Adrenal gland (tissue), 12 donors: Measurements from ENCODE around the gene SLC1A7. TPM values are rescaled to one million over a fixed set of nuclear protein-coding genes. Genes with fewer than 3 reads are reported as not detected.

Source experiments
- DNase-seq, 7 donors: peaks; one replicate each; pipeline ENCODE4 v3.0.0-alpha.2; 2019 to 2020
- H3K27ac ChIP-seq, 5 donors: fragments of 200-600 bp; sonication (generic) in 4 of 5; 1 replicate in 3 of 5; 2 replicates in 2 of 5; pipeline versions ENCODE4 v1.5.1 to v1.8.0; 2016 to 2020; ENCODE audit warnings: mild to moderate bottlenecking in 1 of 5
- H3K27me3 ChIP-seq: fragments of 200-600 bp; 2 replicates; pipeline ENCODE4 v1.8.0; 2021
- H3K36me3 ChIP-seq, 2 donors: fragments of 200-600 bp; replicated peaks in 1 of 2; 1 replicate in 1 of 2; 2 replicates in 1 of 2; pipeline versions ENCODE4 v1.5.1 to v1.8.0; 2018 to 2022
- H3K4me1 ChIP-seq, 2 donors: fragments of 200-600 bp; replicated peaks in 1 of 2; 1 replicate in 1 of 2; 2 replicates in 1 of 2; pipeline versions ENCODE4 v1.5.1 to v1.8.0; 2018 to 2021
- H3K4me3 ChIP-seq, 4 donors: fragments of 200-600 bp; sonication (generic) in 3 of 4; one replicate each; pipeline ENCODE4 v1.5.1; 2016 to 2018
- H3K9me3 ChIP-seq, 3 donors: fragments of 200-600 bp; sonication (generic) in 1 of 3; replicated peaks in 1 of 3; 1 replicate in 2 of 3; 2 replicates in 1 of 3; pipeline versions ENCODE4 v1.5.1 to v1.8.0; 2016 to 2021
- POLR2A ChIP-seq, 2 donors: fragments of 450-650 bp; IDR thresholded peaks; one replicate each; pipeline ENCODE4 v1.6.1; 2017; ENCODE audit warnings: antibody characterized with exemption in 2 of 2, mild to moderate bottlenecking in 2 of 2, moderate library complexity in 1 of 2
- WGBS, 4 donors: extraction: QIAGEN DNeasy Blood & Tissue Kit in 2 of 4; methylation state at CpG; one replicate each; pipeline versions ENCODE4 v1.1.5 to v1.1.7; 2013 to 2017; 5-methylcytosine and 5-hydroxymethylcytosine counted together
- intact Hi-C, 2 donors: fragments of 100-400 bp; cut with DNase I; formaldehyde crosslinking; loops; one replicate each; pipeline versions ENCODE4 v1.14.1 to v1.15.0; 2022 to 2023
- polyA plus RNA-seq, 3 donors: library from polyadenylated mRNA; stranded (reverse); fragments of 200-250 nt in 2 of 3; fragments of 350-450 nt in 1 of 3; fragmentation: Illumina TruSeq in 1 of 3; extraction: RNeasy Lipid Tissue Mini Kit (QIAGEN cat#74804) in 1 of 3; gene quantifications; one replicate each; pipeline ENCODE4 v1.2.3, GENCODE V29; 2013 to 2014
- total RNA-seq, 9 donors: library from RNA; depleted of rRNA in 4 of 9; stranded (reverse); fragments of >200 nt in 4 of 9; fragments of 120-200 nt in 1 of 9; fragmentation: NEBNext Ultra II Directional in 1 of 9; extraction: Animal tissue kit (Norgen Biotek cat#: 25700) in 1 of 9; gene quantifications; one replicate each; pipeline versions ENCODE4 v1.1.0 to v1.2.4, GENCODE V29; 2013 to 2023
- TF ChIP-seq, protein P1 (sequence below), 6 experiments: fragments of 450-650 bp in 4 of 6; fragments of 200-600 bp in 2 of 6; sonication (generic) in 1 of 6; IDR thresholded peaks; 1 replicate in 5 of 6; 2 replicates in 1 of 6; pipeline versions ENCODE4 v1.5.1 to v1.8.0; 2016 to 2021; ENCODE audit warnings: antibody characterized with exemption in 6 of 6, mild to moderate bottlenecking in 2 of 6, moderate library complexity in 1 of 6
- donor health status: healthy with polysubstance abuse.
- donor health status: Bipolar disorder and iron deficiency.
- donor health status: DM: yes; HTN: yes; CAD: no.
- donor health status: DM: no; HTN: no; CAD: no.
- donor health status: DM: no; HTN: no; CAD: no.
- donor health status: DM: yes; HTN: yes; CAD: no.

SLC1A7 gene
- total and polyA plus RNA-seq, 12 donors = 0.05 to 1.6 (median 0.17) TPM; not detected in 7

DNA sequence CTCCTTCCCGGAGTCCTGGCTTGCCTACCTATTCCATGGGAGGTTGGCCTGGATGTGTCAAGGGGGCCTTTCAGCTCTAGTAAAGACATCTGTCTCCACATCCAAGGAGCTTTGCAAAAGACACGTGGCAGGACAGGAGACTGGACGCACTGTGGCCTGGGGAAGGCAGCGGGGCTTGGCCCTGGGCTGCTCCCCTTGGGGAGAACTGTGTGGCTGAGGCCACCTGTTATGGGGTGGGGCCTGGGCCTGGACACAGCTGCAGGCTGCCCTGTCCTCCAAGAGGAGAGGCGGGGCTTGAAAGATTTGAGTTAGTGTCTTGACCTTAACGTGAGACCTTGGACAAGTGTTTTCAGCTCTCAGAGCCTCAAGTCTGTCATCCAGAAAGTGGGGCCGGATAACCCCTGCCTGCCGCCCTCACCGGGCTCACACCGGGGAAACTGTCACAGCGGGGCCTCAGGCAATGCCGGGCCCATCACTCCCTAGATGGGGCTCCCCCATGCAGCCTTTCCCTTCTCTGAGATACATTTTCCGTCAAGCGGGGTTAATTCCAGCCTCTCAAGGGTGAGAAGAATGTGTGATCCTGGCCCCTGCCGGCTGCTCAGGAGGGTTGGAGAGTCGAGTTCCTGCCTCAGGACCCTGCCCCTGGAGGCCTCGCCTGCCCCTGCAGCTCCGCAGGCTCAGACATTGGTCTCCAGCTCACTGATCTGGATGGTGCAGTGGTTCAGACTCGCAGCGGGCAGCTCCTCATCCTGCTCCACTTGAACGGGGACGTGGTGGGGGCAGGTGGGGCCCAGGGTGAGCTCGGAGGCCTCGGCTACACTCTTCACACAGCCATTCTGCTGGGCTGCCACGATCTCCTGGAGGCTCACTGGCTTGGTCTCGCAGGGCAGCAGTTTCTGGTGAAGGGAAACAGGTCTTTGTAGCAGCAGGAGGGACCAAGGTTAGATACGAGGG, 54.8 kb downstream of the SLC1A7 start:
- no peak for DNase-seq
- intact Hi-C loops = no loop called here
- H3K4me3 ChIP-seq = no peak overlapping the region
- H3K27me3 ChIP-seq = no peaks in the 10 kb centered on the region
- no peaks in the 10 kb centered on the region for H3K4me1 ChIP-seq
- H3K36me3 ChIP-seq = no peaks in the 10 kb centered on the region
- WGBS, 4 donors = 88 to 90% (median 89%) methylated on average over 19 to 27 of the region's 27 CpGs
- TF ChIP-seq, protein P1, sequence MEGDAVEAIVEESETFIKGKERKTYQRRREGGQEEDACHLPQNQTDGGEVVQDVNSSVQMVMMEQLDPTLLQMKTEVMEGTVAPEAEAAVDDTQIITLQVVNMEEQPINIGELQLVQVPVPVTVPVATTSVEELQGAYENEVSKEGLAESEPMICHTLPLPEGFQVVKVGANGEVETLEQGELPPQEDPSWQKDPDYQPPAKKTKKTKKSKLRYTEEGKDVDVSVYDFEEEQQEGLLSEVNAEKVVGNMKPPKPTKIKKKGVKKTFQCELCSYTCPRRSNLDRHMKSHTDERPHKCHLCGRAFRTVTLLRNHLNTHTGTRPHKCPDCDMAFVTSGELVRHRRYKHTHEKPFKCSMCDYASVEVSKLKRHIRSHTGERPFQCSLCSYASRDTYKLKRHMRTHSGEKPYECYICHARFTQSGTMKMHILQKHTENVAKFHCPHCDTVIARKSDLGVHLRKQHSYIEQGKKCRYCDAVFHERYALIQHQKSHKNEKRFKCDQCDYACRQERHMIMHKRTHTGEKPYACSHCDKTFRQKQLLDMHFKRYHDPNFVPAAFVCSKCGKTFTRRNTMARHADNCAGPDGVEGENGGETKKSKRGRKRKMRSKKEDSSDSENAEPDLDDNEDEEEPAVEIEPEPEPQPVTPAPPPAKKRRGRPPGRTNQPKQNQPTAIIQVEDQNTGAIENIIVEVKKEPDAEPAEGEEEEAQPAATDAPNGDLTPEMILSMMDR (IDR thresholded peaks at IDR 0.05) = no peak
- no peak for TF ChIP-seq POLR2A (IDR thresholded peaks at IDR 0.05)
- H3K27ac ChIP-seq = no peak overlapping the region
- H3K9me3 ChIP-seq = no peaks in the 10 kb centered on the region

DNA sequence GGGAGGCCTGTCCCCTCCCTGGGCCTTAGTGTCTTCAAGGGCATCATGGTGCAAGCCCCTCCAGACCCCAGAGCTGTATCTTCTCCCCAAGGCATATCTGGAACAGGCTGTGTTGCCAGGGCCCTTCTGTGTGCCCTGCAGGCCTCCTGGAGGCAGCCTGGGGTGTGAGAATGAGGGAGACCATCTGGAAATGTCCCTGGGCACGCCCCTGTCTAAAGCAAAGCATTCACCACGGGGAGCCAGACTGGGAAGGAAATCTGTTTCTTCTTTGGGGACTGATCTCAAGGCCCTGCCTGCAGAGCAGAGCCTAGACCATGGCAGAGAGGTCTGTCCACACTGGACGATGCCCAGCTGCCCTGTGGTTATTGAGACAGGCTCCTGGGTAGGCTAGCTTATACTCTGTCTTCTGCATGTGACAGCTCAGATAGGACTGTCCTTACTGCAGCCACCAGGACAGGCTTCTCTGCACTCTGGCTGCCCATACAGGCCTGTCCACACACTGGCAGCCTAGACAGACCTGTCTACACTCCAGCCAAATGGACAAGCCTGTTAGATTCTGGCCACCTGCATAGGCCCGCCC, 55.9 kb downstream of the SLC1A7 start:
- no peak for TF ChIP-seq POLR2A (IDR thresholded peaks at IDR 0.05)
- TF ChIP-seq, protein P1 (IDR thresholded peaks at IDR 0.05) = no peak
- no peaks in the 10 kb centered on the region for H3K36me3 ChIP-seq
- WGBS, 4 donors = 83 to 90% (median 85%) methylated on average over 2 to 4 of the region's 4 CpGs

DNA sequence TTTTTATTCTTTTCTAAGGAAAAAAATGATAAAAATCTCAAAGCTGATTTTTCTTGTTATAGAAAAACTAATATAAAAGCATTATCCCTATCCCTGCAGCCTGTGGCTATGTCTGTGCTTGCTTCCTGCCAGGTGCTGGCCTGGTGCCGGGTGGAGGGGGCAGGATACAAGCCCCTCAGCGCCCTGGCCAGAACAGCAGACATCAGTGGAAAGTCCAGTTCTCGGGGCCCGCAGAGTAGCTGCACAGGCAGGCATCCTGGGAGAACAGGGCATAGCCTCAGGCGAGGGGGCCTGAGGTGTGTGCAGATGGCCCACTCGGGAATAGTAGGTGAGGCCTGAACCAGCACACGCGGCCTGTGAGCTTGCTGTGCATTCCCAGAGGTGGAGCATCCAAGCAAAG, 57.0 kb downstream of the SLC1A7 start:
- WGBS, 4 donors = 83 to 92% (median 90%) methylated on average over 4 to 8 of the region's 8 CpGs
- Histone ChIP-seq H3K4me3 (no peak overlapping the region), H3K36me3 (no peaks in the 10 kb centered on the region), H3K27me3 (no peaks in the 10 kb centered on the region), H3K27ac (no peak overlapping the region), H3K4me1 (no peaks in the 10 kb centered on the region), H3K9me3 (no peaks in the 10 kb centered on the region)
- TF ChIP-seq POLR2A (IDR thresholded peaks at IDR 0.05) = no peak
- TF ChIP-seq, protein P1 (IDR thresholded peaks at IDR 0.05) = no peak
- intact Hi-C loops = no loop called here
- DNase-seq = no peak

More for the DNA sequence above, 55.9 kb downstream of the SLC1A7 start:
- Histone ChIP-seq H3K27me3 (no peaks in the 10 kb centered on the region), H3K4me1 (no peaks in the 10 kb centered on the region), H3K9me3 (no peaks in the 10 kb centered on the region), H3K4me3 (no peak overlapping the region), H3K27ac (no peak overlapping the region)
- no peak for DNase-seq
- intact Hi-C loops = no loop called here

DNA sequence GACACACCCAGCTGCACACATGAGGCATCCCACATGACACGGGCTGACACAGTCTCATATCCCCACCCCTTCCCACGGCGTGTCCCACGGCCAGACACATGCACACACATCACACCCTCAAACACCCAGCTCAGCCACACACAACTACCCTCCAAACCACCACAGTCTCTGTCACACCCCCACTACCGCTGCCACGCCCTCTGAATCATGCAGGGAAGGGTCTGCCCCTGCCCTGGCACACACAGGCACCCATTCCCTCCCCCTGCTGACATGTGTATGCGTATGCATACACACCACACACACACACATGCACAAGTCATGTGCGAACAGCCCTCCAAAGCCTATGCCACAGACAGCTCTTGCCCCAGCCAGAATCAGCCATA, 57.9 kb downstream of the SLC1A7 start:
- WGBS, 4 donors = 90 to 95% (median 92%) methylated on average over 5 to 8 of the region's 8 CpGs
- Histone ChIP-seq H3K36me3 (no peaks in the 10 kb centered on the region), H3K9me3 (no peaks in the 10 kb centered on the region), H3K27ac (no peak overlapping the region), H3K4me3 (no peak overlapping the region), H3K27me3 (no peaks in the 10 kb centered on the region), H3K4me1 (no peaks in the 10 kb centered on the region)
- intact Hi-C loops = no loop called here
- DNase-seq = no peak
- TF ChIP-seq POLR2A (IDR thresholded peaks at IDR 0.05) = no peak
- TF ChIP-seq, protein P1 (IDR thresholded peaks at IDR 0.05) = no peak
